Stimulated activated CD8-positive, alpha-beta memory T cell treated with anti-CD3 and anti-CD28 coated beads, Interleukin-7, amount 100 ng/mL, for 1 hour (primary cell): ENCODE data around the gene NMBR.
"Not testable (repeated sequence)": the region's sequence is repeated elsewhere in the genome, so short reads cannot be mapped to it uniquely, and the experiment has no call there.

Experiments used
- DNase-seq, 2 donors: peaks; one replicate each; pipeline ENCODE4 v3.0.0-alpha.2; 2020; ENCODE audit warnings: low read depth in 2 of 2

NMBR gene

GRCh38 chr6:142146828-142147662 lies at the start of gene NMBR, which contains the start of gene VTA1:
TSS of gene NMBR (minus strand) at chr6:142147122. CDS start at chr6:142088658, 58,464 bp downstream.
TSS of gene VTA1 (plus strand) at chr6:142147263. CDS start at chr6:142147288, 25 bp downstream.
- DNase-seq, result peak; percentile 85 to 90

GRCh38 chr6:142195862-142196541 lies 49.1 kb upstream of the NMBR start:
- DNase-seq, result no peak

GRCh38 chr6:142193621-142194020 lies 46.7 kb upstream of the NMBR start:
- DNase-seq, result no peak

- DNase-seq, result no peak
Measured at GRCh38 chr6:142192343-142192742, 45.4 kb upstream of the NMBR start.

GRCh38 chr6:142189057-142189456 lies 42.1 kb upstream of the NMBR start:
- no peak for DNase-seq

- DNase-seq, result not testable (repeated sequence)
Measured at GRCh38 chr6:142188341-142188740, 41.4 kb upstream of the NMBR start.

- DNase-seq, result no peak
Measured at GRCh38 chr6:142187209-142187608, 40.3 kb upstream of the NMBR start.

- DNase-seq, result no peak
Measured at GRCh38 chr6:142185641-142186040, 38.7 kb upstream of the NMBR start.

- no peak for DNase-seq
Measured at GRCh38 chr6:142184307-142184706, 37.4 kb upstream of the NMBR start.

- no peak for DNase-seq
Measured at GRCh38 chr6:142183351-142183750, 36.4 kb upstream of the NMBR start.

- DNase-seq, result no peak
Measured at GRCh38 chr6:142182004-142182403, 35.1 kb upstream of the NMBR start.

GRCh38 chr6:142178129-142178528 lies 31.2 kb upstream of the NMBR start:
- no peak for DNase-seq

- no peak for DNase-seq
Measured at GRCh38 chr6:142174703-142175102, 27.8 kb upstream of the NMBR start.

- DNase-seq, result no peak
Measured at GRCh38 chr6:142173980-142174379, 27.1 kb upstream of the NMBR start.

GRCh38 chr6:142172758-142173157 lies 25.8 kb upstream of the NMBR start:
- no peak for DNase-seq

GRCh38 chr6:142171351-142171750 lies 24.4 kb upstream of the NMBR start:
- DNase-seq, result no peak

- DNase-seq, result no peak
Measured at GRCh38 chr6:142167486-142167885, 20.6 kb upstream of the NMBR start.

- DNase-seq, result no peak
Measured at GRCh38 chr6:142167071-142167470, 20.1 kb upstream of the NMBR start.

- DNase-seq, result no peak
Measured at GRCh38 chr6:142165227-142165626, 18.3 kb upstream of the NMBR start.

- DNase-seq, result no peak
Measured at GRCh38 chr6:142162780-142163179, 15.9 kb upstream of the NMBR start.

- not testable (repeated sequence) for DNase-seq
Measured at GRCh38 chr6:142156758-142157068, 9.8 kb upstream of the NMBR start.

GRCh38 chr6:142155895-142156757 lies 9.2 kb upstream of the NMBR start:
- DNase-seq, result no peak
